ENCODE results near the gene PTPRN2.
"Not testable (repeated sequence)": the region's sequence is repeated elsewhere in the genome, so short reads cannot be mapped to it uniquely, and the experiment has no call there.

The PTPRN2 gene

GRCh38 chr7:158322616-158323530 is 264.8 kb downstream of the PTPRN2 start:
- DNase-seq (ENCODE audit: low read depth in 2 of 2): no peak

- no peak for DNase-seq (ENCODE audit: low read depth in 2 of 2)
These were observed 265.5 kb downstream of the PTPRN2 start for GRCh38 chr7:158321936-158322615.

- no peak for DNase-seq (ENCODE audit: low read depth in 2 of 2)
These were observed 266.4 kb downstream of the PTPRN2 start for GRCh38 chr7:158321056-158321700.

GRCh38 chr7:158320328-158320727 is 267.3 kb downstream of the PTPRN2 start:
- DNase-seq (ENCODE audit: low read depth in 2 of 2): no peak

GRCh38 chr7:158318511-158318913 is 269.1 kb downstream of the PTPRN2 start:
- DNase-seq (ENCODE audit: low read depth in 2 of 2): no peak

GRCh38 chr7:158317238-158318205 is 270.1 kb downstream of the PTPRN2 start:
- no peak for DNase-seq (ENCODE audit: low read depth in 2 of 2)

GRCh38 chr7:158316466-158317031 is 271.1 kb downstream of the PTPRN2 start:
- DNase-seq (ENCODE audit: low read depth in 2 of 2): no peak

GRCh38 chr7:158315881-158316280 is 271.7 kb downstream of the PTPRN2 start:
- no peak for DNase-seq (ENCODE audit: low read depth in 2 of 2)

GRCh38 chr7:158315326-158315725 is 272.3 kb downstream of the PTPRN2 start:
- DNase-seq (ENCODE audit: low read depth in 2 of 2): no peak

- no peak for DNase-seq (ENCODE audit: low read depth in 2 of 2)
These were observed 273.2 kb downstream of the PTPRN2 start for GRCh38 chr7:158314394-158314793.

GRCh38 chr7:158313931-158314330 is 273.7 kb downstream of the PTPRN2 start:
- DNase-seq (ENCODE audit: low read depth in 2 of 2): no peak

GRCh38 chr7:158312789-158313188 is 274.8 kb downstream of the PTPRN2 start:
- no peak for DNase-seq (ENCODE audit: low read depth in 2 of 2)

- DNase-seq (ENCODE audit: low read depth in 2 of 2): no peak
These were observed 275.8 kb downstream of the PTPRN2 start for GRCh38 chr7:158311791-158312190.

GRCh38 chr7:158310924-158311666 is 276.5 kb downstream of the PTPRN2 start:
- DNase-seq (ENCODE audit: low read depth in 2 of 2): no peak

GRCh38 chr7:158309868-158310763 is 277.5 kb downstream of the PTPRN2 start:
- no peak for DNase-seq (ENCODE audit: low read depth in 2 of 2)

- no peak for DNase-seq (ENCODE audit: low read depth in 2 of 2)
These were observed 279.6 kb downstream of the PTPRN2 start for GRCh38 chr7:158308001-158308400.

- DNase-seq (ENCODE audit: low read depth in 2 of 2): not testable (repeated sequence)
These were observed 283.6 kb downstream of the PTPRN2 start for GRCh38 chr7:158304072-158304471.

- no peak for DNase-seq (ENCODE audit: low read depth in 2 of 2)
These were observed 284.5 kb downstream of the PTPRN2 start for GRCh38 chr7:158303121-158303520.
